ENCODE data around the gene PVALEF. TPM values are rescaled to one million over a fixed set of nuclear protein-coding genes. Genes with fewer than 3 reads are reported as not detected.

PVALEF gene
- polyA plus RNA-seq, 3 donors = not detected

DNA sequence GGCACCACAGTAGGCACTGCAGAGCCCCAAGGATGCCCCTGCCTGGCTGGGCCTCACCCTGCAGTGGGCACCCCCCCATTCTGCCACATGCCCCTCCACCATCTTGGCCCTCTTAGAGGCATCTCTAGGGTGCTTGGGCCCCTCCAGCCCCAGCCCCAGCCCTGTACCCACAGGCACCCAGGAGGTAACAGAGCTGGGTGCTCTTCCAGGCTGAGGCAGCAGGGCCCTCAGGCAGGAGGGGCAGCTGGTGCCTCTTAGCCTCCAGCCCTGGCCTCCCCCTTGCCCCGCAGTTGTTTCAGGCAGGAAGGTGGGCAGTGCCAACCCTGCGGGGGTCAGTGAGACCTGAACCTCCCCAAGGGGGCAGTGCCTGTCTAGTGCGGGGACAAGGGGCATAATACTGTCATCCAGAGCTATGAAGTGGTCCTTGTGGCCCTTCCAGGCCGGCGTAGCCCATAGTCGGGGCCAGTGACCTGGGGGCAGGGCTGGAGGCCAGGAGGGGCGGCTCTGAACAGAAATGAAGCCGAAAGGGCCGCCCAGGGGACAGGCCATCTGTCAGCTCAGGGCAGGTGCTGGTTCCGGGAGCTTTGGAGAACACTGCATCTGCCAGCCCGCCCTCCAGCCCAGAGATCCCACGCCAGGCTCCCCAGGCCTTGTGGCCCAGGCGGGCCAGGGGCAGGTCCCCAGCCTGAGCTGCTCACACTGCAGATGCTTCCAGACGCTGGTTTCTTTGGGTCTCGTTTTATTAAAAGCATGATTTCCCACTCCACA is 5.6 kb downstream of the PVALEF start:
- WGBS, 3 donors = 80 to 84% (median 81%) methylated on average over 15 of the region's 15 CpGs
- H3K27ac ChIP-seq (ENCODE audit: low read depth, low read length) = no peak overlapping the region

DNA sequence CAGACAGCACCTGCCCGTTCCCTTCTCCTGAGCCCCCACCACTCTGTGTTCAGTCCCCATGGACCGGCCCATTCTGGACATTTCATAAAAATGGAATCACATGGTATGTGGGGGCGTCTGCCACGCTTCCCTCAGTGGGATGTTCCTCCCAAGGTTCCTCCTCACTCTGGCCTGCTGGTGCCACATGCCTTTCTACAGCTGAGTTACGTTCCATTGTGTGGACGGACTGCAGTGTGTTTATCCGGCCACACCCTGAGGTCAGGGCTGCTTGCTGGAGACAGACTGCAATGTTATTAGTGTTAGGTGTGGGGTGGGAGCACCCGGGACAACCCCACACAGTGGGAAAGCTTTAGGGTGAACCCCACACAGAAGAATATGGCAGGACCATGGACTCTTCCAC is 6.6 kb downstream of the PVALEF start:
- WGBS, 3 donors = 60 to 80% (median 65%) methylated on average over 8 of the region's 8 CpGs
- no peak overlapping the region for H3K27ac ChIP-seq (ENCODE audit: low read depth, low read length)

DNA sequence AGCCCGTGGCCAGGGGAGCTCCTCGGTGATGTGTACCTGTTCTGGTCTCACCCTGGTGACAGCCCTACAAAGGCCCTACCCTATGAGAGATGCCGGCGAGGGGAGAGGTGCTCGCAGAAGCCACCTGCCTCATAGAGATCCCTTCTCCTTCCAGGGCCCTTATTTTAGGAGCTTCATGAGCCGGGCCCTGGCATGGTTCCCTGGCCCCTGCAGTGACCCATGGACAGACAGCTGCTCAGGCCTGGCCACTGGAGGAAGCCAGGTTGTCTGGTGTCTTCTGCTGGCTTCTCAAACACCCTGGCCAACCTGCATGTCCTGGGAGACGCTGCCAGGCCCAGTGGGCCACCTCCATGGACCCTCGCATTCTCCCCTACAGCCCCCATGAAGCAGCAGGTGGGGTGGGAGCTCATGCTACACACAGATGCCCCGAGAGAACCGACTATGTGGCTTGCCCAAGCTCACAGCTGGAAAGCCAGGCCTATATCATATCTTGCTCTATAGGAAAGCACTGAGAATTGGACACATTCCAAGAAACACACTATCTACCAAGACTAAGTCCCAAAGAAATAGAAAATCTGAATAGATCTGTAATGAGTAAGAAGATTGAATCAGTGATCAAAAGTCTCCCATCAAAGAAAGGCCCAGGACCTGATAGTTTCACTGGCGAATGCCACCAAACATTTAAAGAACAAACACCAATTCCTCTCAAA is 7.9 kb downstream of the PVALEF start:
- H3K27ac ChIP-seq (ENCODE audit: low read depth, low read length) = no peak overlapping the region
- 90 to 92% (median 92%) methylated on average over 11 of the region's 11 CpGs for WGBS, 3 donors

DNA sequence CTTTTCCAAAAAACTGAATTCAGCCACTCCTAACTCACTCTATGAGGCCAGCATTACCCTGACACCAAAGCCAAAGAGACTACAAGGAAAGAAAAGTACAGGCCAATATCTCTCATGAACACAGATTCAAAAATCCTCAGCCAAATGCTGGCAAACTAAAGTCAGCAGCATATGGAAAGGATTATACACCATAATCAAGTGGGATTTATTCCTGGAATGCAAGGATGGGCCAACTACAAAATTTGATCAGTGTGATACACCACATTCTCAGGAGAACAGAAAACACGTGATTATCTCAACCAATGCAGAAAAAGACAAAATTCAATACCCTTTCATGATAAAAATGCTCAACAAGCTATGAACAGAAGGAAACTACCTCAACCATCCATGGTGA is 8.5 kb downstream of the PVALEF start:
- WGBS, 3 donors = 69 to 77% (median 74%) methylated on average over 1 of the region's 1 CpG
- H3K27ac ChIP-seq (ENCODE audit: low read depth, low read length) = no peak overlapping the region

DNA sequence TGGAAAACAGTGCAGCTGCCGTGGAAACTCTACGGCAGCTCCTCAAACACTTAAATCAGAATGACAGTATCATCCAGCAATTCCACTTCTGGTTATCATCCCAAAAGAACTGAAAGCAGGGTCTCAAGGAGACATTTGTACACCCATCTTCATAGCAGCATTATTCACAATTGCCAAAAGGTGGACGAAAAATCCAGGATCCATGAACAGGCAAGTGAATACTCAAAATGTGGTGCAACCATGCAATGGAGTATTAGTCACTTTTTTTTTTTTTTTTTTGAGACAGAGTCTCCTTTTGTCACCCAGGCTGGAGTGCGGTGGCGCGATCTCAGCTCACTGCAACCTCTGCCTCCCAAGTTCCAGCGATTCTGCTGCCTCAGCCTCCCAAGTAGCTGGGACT is 11.4 kb downstream of the PVALEF start:
- 92 to 95% (median 93%) methylated on average over 7 of the region's 7 CpGs for WGBS, 3 donors

DNA sequence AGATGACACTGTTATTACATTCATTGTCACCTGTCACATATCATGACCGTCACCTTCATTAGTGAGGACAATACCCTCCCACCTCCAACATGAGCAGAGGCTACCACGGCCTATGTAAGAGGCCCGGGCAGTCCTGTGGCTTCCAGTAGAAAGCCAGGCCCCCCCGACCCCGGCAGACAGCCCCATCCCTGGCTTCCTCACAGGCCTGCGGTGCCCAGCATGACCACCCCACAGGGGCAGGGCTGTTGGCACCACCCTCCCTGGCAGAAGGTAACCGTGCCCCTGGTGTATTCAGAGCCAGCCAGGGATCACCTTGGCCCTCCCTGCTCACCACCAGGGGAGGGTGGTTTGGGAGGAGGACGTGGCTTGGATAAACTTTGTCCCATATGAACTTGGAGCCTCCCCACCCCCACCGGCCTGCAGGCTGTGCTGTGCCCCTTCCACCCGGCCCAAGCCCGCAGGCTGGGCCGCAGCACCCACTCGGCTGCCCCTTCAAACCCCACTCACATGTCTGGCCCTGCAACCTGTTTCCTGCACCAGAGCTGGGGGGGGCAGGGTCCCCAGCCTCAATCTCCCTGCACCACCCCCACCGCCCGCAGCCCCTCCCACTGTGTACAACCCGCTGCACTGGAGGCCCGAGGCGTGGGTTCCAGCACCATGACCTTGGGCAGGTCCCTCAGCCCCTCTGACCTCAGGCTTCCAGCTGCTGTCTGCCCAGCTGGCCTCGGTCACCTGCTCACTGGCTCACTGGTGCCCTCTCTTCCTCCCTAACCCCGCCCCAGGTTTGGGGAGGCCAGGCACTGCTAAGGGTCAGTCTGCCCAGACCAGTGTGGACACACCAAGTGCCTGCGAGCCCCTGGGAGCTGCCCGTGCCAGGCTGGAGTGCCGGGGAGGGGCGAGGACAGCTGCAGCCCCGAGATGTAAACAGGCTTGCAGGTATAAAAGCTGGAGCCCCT is 13.1 kb downstream of the PVALEF start:
- WGBS, 3 donors = 74 to 91% (median 80%) methylated on average over 25 of the region's 25 CpGs
- no peak overlapping the region for H3K27ac ChIP-seq (ENCODE audit: low read depth, low read length)

More for the DNA sequence above, 11.4 kb downstream of the PVALEF start:
- no peak overlapping the region for H3K27ac ChIP-seq (ENCODE audit: low read depth, low read length)

DNA sequence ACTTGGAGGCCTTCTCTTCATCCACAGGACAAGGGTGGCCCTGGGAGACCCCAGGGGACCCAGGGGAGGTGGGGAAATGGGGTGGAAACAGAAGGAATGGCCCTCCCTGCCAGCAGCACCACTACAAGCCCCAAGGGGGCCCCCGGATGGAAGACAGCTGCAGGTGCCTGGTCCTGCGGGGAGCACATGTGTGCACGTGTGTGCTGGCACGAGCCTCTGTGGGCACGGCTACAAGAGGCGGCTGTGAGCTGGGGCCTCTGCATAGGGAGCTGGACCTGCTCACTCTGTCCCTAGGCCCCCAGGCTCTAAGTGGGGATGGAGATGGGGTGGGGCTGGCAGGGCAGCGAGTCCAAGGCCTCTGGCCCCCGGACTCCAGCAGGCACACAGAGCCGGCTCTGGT is 13.9 kb downstream of the PVALEF start:
- no peak overlapping the region for H3K27ac ChIP-seq (ENCODE audit: low read depth, low read length)
- WGBS, 3 donors = 59 to 78% (median 72%) methylated on average over 9 of the region's 9 CpGs

DNA sequence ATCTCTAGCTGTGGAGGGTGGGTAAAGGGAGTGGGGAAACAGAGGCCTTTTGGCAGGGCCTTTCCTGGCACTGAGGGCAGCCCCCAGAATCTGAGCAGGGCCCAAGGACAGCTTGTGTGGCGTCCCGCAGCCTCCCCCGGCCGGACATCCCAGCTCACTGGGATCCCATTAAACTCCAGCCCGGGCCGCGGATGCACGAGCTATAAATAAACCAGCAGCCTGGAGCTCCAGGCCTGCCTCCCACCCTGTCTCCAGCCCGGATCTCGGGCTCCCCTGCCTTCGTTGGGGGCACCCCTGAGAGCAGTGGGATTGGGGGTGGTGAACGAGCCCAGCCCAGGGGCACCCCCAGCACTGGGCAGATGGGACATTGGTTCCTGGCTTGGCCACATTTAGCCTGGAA is 14.6 kb downstream of the PVALEF start:
- 66 to 78% (median 72%) methylated on average over 11 to 12 of the region's 12 CpGs for WGBS, 3 donors

DNA sequence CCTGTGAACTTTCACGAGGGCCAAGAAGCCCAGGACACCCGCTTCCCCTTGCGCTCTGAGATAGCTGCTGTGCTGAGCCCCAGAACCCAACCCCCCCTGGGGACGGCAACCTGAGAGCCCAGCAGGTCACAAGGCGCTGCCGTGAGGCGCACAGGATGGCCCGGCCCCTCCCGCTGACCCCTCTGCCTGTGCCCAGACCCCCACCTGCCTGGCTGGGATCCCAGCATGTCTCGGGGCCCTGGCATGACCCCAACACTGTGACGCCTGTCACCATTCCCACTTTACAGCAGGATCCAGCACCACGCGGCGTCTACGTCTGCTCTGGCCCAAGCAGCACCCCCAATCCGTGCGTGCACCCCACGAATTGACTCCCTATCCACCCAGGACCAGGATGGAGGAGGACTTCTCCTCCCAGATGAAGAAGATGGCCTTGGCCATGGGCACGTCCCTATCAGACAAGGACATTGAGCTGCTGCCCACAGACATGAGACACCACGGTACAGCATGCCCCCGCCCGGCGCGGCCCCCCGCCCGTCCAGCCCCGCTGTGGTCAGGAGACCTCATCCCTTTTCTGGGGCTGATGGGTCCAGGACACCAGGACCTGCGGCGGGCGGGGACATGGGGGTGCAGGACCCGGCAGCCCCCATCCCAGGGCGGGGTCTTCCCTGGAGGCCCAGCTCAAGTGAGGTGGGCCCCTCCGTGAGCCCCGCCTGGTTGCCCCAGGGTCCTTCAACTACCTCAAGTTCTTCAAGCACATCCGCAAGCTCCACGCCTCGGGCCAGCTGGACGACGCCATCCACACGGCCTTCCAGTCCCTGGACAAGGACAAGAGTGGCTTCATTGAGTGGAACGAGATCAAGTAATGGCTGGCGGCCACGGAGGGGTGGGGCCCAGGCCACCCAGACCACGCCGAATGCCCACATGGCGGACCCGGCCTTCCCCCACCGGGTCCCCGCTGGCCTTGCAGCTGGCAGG is 15.8 kb downstream of the PVALEF start:
- 93 to 94% (median 94%) methylated on average over 43 to 49 of the region's 49 CpGs for WGBS, 3 donors
- no peak overlapping the region for H3K27ac ChIP-seq (ENCODE audit: low read depth, low read length)

More for the DNA sequence above, 14.6 kb downstream of the PVALEF start:
- no peak overlapping the region for H3K27ac ChIP-seq (ENCODE audit: low read depth, low read length)

DNA sequence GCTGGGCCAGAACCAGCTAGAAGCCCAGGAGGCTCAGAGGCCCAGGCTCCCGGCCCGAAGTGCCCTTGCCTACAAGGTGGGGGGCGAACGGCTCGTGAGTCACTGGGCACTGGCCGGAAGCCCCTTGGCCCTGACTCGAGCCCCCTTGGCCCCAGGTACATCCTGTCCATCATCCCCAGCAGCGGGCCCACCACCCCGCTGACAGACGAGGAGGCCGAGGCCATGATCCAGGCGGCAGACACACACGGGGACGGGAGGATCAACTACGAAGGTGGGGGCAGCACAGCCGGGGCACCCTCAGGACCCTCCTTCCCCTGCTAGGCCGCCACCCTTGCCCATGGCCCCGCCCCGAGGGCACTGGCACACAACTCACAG is 16.5 kb downstream of the PVALEF start:
- WGBS, 3 donors = 92 to 98% (median 94%) methylated on average over 17 to 19 of the region's 19 CpGs
- H3K27ac ChIP-seq (ENCODE audit: low read depth, low read length) = no peak overlapping the region

DNA sequence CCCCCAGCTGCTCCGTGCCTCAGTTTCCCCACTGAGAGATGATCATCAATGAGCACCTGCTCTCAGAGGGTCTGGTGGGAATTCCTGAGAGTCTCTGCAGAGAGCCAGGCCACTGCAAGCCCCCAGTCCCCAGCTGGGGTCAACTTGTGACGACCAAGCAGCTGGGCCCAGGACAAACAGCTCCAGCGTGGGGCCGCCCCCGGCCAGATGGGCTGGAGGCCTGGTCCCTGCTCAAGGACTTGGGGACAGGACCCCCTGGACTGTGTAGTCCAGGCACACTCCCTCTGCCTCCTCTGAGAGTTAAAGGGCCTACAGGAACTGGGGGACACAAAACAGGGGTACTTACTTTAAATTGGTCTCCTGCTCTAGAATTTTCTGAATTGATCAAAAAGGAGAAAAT is 17.3 kb downstream of the PVALEF start:
- WGBS, 3 donors = 83 to 91% (median 88%) methylated on average over 5 of the region's 5 CpGs
- H3K27ac ChIP-seq (ENCODE audit: low read depth, low read length) = no peak overlapping the region

DNA sequence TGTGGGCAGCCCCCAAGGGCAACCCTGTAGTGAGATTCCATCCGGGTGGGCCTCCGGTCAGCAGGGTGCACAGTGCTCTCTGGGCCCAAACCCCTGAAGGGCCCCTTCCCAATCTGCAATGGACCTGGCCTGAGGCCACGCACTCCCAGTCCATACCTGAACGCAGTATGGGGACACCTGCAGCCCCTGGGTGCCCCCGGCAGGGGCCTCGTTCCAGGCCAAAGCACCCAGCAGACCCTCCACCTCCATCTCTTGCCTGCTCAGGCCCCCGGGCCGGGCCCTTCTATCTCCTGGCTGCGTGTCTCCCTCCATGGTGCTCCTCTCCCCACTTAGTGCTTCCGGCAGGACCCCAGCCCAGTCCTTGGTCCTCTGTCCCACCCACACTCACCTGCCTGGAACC is 18.0 kb downstream of the PVALEF start:
- H3K27ac ChIP-seq (ENCODE audit: low read depth, low read length) = no peak overlapping the region
- WGBS, 3 donors = 88 to 94% (median 93%) methylated on average over 9 to 10 of the region's 10 CpGs

DNA sequence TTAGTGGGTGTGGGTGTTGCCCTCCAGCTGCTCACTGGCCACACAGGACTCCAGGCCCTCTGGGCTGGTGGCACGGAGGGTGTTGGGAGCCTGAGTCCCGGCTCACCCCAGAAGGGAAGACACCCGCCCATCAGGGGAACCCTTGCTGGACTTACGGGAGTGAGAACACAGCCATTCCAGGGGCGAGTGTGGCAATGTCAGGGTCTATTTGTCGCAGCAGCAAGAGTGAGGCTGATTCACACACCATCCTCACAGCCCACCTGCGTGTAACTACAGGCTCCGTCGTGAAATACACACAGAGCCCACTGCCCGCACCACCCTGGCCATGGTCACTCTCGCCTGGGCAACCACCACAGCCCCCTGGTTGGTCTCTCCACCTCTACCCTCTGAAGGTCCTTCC is 18.5 kb downstream of the PVALEF start:
- no peak overlapping the region for H3K27ac ChIP-seq (ENCODE audit: low read depth, low read length)
- WGBS, 3 donors = 87 to 96% (median 91%) methylated on average over 11 of the region's 11 CpGs

DNA sequence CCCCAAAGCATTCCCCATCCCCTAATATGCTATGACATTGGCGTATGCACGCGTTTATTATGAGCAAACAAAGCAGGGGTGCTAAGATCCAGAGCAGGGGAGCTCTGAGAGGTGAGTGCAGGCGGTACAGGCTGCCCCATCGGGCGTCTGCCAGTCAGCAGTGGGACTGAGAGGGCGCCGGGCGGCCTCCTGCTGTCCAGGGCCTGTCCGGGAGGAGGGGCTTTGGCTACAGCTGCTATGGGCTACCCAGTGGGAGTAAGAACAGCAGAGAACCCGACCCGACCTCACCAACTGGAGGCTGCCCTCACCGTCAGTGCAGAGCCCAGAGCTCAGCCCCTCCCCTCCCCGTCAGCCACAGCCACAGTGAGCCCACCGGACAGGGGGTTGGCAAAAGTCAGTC is 19.2 kb downstream of the PVALEF start:
- 29 to 38% (median 29%) methylated on average over 15 of the region's 15 CpGs for WGBS, 3 donors
- no peak overlapping the region for H3K27ac ChIP-seq (ENCODE audit: low read depth, low read length)

DNA sequence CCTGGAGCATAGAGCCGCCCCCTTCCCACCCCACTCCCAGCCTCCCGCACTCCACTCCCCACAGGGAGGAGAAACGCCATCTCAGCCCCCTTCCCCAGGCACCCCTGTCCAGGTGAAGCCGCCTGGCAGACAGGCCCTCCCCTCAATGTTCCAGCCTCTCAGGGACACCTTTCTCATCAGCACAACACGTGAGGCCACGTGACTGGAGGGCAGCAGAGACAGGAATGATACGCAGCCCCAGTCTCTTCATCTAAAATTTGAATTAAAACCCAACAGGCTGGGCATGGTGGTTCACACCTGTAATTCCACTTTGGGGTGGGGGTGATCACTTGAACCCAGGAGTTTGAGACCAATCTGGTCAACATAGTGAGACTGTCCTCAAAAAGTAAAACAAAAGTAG is 20.9 kb downstream of the PVALEF start:
- no peak overlapping the region for H3K27ac ChIP-seq (ENCODE audit: low read depth, low read length)
- WGBS, 3 donors = 78 to 93% (median 85%) methylated on average over 5 to 7 of the region's 7 CpGs

DNA sequence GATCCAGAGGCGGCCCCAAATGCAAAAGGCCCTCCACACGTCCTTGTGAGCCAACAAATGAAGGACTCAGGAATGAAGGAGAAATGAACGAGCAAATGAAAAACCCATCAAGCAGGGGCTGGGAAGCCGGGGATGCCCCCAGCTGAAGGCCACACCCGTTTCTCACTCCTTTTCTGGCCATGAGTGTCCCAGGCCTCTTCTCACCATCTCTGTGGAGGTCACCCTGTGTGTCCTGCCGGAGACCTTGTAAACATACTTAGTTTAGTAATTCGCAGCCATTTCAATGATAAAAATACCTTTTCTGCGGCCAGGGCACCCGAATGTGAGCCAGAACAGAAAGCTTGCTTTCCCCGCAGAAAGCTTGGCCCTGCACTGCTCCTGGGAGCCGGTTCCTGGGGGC is 21.8 kb downstream of the PVALEF start:
- no peak overlapping the region for H3K27ac ChIP-seq (ENCODE audit: low read depth, low read length)
- 91 to 96% (median 95%) methylated on average over 11 of the region's 11 CpGs for WGBS, 3 donors

DNA sequence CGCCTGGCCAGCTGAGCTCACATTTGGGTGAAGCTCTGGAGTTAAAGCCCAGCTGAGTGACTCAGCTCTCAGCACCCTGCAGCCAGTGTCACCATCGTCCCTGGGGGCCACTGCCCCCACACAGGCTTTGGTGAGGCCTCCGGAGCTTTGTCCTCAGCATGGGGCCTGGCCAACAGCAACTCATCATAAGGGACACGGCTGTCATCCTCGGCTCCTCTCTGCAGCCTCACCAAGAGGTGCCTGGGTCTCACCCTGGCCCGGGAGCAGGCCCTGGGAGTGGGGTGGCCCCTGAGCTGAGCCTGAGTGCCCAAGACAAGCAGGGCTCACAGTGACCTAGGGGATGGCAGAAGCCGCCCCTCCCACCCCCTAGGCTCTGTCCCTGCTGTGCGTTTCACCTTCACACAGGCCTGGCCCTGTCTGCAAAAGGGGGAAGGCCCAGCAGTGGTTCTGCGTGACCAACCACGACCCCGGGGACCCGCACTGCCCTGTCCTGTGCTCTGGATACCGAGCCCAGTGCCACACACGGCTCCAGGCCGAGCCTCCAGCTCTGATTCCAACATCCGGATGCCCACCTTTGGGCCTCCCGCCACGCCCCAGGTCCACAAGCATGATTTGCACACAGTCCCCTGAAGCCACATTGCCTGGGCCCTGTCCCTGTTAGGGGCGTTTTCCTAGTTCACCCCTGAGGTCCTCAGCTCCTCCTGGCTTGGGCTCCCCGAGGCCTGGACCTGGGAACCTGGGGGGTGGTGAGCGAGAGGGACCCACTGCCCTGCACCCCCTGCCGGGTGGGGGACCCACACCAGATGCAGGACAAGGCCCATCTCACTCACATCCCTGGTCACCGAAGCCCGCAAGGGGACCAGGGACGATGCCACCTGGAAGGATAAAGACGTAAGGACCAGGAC is 22.5 kb downstream of the PVALEF start:
- H3K27ac ChIP-seq (ENCODE audit: low read depth, low read length) = no peak overlapping the region
- 90 to 92% (median 91%) methylated on average over 25 to 26 of the region's 26 CpGs for WGBS, 3 donors
